Activated naive CD4-positive, alpha-beta T cell treated with anti-CD3 and anti-CD28 coated beads for 36 hours (primary cell): Measurements from ENCODE around the gene ZGPAT. TPM values are rescaled to one million over a fixed set of nuclear protein-coding genes. Genes with fewer than 3 reads are reported as not detected.

ENCODE experiments used
- CTCF ChIA-PET: fragments of 350-600 bp; sonication (Branson Sonifier 250); formaldehyde crosslinking; loops from one replicate; lab custom pipeline; 2021; ENCODE audit warnings: antibody characterized with exemption; lab: Charles Lee
- DNase-seq: peaks from one replicate; pipeline ENCODE4 v3.0.0-alpha.2; 2020
- H3K27ac Mint-ChIP-seq: one replicate; pipeline ENCODE4 v1.8.0; 2021; ENCODE audit warnings: mild to moderate bottlenecking, mixed read lengths
- H3K27me3 Mint-ChIP-seq: one replicate; pipeline ENCODE4 v1.8.0; 2021; ENCODE audit warnings: low read depth, mixed read lengths
- H3K36me3 Mint-ChIP-seq: one replicate; pipeline ENCODE4 v1.8.0; 2021; ENCODE audit warnings: low read depth, mixed read lengths
- H3K4me1 Mint-ChIP-seq: one replicate; pipeline ENCODE4 v1.8.0; 2021; ENCODE audit warnings: low read depth, mixed read lengths
- H3K4me3 Mint-ChIP-seq: one replicate; pipeline ENCODE4 v1.8.0; 2021; ENCODE audit warnings: mild to moderate bottlenecking, moderate library complexity, mixed read lengths
- H3K9me3 Mint-ChIP-seq: one replicate; pipeline ENCODE4 v1.8.0; 2021; ENCODE audit warnings: mixed read lengths
- intact Hi-C: fragments of 100-400 bp; cut with micrococcal nuclease; formaldehyde crosslinking; loops from one replicate; pipeline ENCODE4 v1.15.1; 2023
- total RNA-seq, 2 experiments: library from RNA; stranded (reverse); gene quantifications; one replicate each; pipeline ENCODE4 v1.2.3, GENCODE V29; 2021

Gene ZGPAT
- total RNA-seq, 2 experiments from 2014 or later = 15.3 to 18.0 TPM

DNA sequence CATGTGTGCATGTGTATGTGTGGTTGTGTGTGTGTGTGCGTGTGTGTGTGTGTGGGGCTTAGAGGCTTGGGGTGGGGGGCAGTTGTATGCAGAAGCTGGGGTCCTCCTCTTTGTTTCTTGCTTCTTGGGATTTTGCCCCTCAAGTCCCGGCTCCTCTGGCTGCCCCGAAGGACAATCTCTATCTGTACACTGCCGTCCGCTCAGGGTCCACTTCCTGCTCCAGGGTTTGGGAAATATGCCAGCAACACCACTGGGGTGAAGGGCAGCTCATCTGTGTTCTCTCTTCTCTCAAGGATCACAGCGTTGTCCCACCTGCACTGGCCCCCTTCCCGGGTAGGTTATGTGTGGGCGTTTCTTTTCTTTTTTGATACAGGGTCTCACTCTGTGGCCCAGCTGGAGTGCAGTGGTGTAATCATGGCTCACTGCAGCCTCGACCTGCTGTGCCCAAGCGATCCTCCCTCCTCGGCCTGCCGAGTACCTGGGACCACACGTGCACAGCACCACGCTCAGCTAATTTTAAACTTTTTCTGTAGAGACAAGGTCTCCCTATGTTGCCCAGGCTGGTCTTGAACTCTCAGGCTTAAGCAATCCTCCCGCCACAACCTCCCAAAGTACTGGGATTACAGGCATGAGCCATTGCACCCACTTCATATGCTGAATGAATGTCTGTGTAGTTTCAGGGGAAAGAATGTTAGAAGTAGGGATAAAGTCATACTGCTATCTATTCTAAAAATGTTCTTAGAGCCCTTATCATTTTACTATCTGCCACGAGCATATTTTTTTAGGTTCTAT, 57.4 kb downstream of the ZGPAT start:
- CTCF ChIA-PET = interaction anchor here (0.7 kb wide), 1 partner anchor 210 kb away, joined by 4 read pairs; no protein-coding TSS in a partner anchor
- Mint-ChIP-seq H3K4me1 (no peaks in the 10 kb centered on the region), H3K27me3 (no peaks in the 10 kb centered on the region), H3K27ac (no peak overlapping the region), H3K36me3 (no peaks in the 10 kb centered on the region), H3K4me3 (no peak overlapping the region), H3K9me3 (no peaks in the 10 kb centered on the region)
- DNase-seq = no peak
- intact Hi-C loops = no loop called here

DNA sequence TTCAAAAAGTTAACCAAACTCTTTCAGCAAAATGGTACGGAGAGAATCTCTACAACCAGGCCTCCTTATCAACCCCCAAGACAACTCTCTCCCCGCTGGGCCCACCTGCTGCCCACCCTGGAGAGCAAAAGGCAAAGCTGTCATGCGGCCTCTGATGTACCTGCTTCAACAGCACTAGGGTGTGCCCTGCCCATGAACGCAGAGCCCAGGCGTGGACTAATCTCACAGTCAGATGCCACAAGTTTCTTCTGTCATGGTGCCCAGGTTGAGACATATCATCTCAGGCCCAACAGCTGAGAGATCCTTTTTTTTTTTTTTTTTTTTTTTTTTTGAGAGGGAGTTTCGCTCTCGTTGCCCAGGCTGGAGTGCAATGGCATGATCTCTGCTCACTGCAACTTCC, 58.1 kb downstream of the ZGPAT start:
- CTCF ChIA-PET = interaction anchor here (0.6 to 1.1 kb wide), 3 partner anchors 10 to 223 kb away, joined by 3 read pairs; no protein-coding TSS in a partner anchor

DNA sequence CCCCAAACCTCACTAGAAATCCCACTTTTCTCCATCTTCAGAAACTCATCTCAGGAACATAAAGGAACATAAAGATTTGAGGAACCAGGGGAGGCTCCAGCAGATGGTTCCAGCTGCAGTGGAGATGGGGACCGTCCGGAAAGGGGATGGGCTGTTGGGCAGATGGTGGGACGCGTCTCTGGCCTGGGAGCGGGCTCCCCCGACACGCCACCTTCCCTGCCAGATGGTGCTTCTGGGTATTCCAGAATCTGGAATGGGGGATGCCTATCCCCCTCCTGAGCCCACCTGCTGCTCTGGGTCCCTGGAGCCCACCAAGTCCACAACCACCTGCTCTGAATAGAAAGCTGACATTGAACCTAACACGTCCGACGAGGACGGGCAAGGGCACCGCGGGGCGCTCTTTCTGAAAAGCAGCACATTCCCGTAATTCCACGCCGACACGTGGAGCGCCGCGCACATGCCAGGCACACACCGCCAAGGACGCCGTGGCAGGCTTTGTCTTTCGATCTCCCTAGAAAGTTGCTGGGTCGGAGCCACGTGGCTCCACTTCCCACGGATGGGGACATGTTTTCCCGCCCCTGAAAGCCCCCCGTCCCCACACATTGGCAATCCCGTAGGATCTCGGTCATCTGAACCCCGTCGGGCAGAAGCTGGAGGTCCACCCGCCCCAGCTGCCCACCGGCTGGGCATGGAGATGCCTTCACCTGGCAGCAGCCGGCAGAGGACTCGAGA, 59.0 kb downstream of the ZGPAT start:
- Mint-ChIP-seq H3K27ac (no peak overlapping the region), H3K4me1 (no peaks in the 10 kb centered on the region), H3K36me3 (no peaks in the 10 kb centered on the region), H3K9me3 (no peaks in the 10 kb centered on the region), H3K27me3 (no peaks in the 10 kb centered on the region), H3K4me3 (no peak overlapping the region)
- intact Hi-C loops = no loop called here
- CTCF ChIA-PET = interaction anchor here (0.6 to 1.1 kb wide), 3 partner anchors 9 to 224 kb away, joined by 3 read pairs; no protein-coding TSS in a partner anchor
- DNase-seq = no peak

More for the DNA sequence above, 58.1 kb downstream of the ZGPAT start:
- no peak for DNase-seq
- intact Hi-C loops = no loop called here
- no peaks in the 10 kb centered on the region for H3K9me3 Mint-ChIP-seq
- no peaks in the 10 kb centered on the region for H3K27me3 Mint-ChIP-seq
- H3K4me1 Mint-ChIP-seq = no peaks in the 10 kb centered on the region
- no peaks in the 10 kb centered on the region for H3K36me3 Mint-ChIP-seq
- no peak overlapping the region for H3K4me3 Mint-ChIP-seq
- no peak overlapping the region for H3K27ac Mint-ChIP-seq

DNA sequence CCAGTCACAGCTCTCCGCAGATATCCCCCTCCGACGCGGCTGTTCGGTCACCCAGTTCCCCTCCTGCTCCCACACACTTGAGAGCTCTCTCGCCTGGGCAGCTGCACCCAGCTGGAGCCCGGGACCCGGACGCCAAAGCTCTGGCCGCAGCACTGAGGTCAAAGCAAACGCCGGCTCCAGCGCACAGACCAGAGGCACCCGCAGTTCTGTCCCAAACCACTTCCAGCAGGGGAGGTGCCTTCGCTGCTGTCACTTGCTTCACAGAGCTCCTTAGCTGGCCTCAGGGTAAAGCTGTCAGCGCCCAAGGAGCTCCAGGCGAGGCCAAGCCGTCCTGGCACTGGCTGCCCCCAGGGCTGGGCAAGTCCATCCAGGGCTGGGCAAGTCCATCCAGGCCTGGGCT, 59.6 kb downstream of the ZGPAT start:
- H3K27me3 Mint-ChIP-seq = no peaks in the 10 kb centered on the region
- CTCF ChIA-PET = no interaction called here
- no peak overlapping the region for H3K4me3 Mint-ChIP-seq
- H3K9me3 Mint-ChIP-seq = no peaks in the 10 kb centered on the region
- H3K36me3 Mint-ChIP-seq = no peaks in the 10 kb centered on the region
- intact Hi-C loops = no loop called here
- no peak for DNase-seq
- no peak overlapping the region for H3K27ac Mint-ChIP-seq
- no peaks in the 10 kb centered on the region for H3K4me1 Mint-ChIP-seq

DNA sequence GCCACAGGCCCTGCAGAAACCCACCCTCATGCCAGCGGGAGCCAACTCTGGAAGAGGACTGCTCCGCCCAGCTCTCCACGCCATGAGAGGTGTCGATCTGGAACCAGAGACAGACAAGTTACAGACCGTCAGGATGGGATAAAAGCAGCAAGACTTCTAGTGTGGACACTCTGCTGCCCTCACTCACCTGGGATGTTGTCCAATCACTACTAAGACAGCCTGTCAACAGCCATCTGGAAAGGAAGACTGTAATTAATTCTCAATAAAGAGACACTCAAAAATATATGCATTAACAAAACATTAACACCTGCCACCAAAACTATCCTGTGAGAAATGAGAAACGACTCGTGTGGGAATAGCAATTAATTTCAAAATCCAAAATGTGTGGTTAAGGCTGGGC, 60.0 kb downstream of the ZGPAT start:
- no peak overlapping the region for H3K4me3 Mint-ChIP-seq
- no peaks in the 10 kb centered on the region for H3K27me3 Mint-ChIP-seq
- H3K36me3 Mint-ChIP-seq = no peaks in the 10 kb centered on the region
- CTCF ChIA-PET = no interaction called here
- intact Hi-C loops = no loop called here
- DNase-seq = no peak
- no peaks in the 10 kb centered on the region for H3K4me1 Mint-ChIP-seq
- no peaks in the 10 kb centered on the region for H3K9me3 Mint-ChIP-seq
- H3K27ac Mint-ChIP-seq = no peak overlapping the region

DNA sequence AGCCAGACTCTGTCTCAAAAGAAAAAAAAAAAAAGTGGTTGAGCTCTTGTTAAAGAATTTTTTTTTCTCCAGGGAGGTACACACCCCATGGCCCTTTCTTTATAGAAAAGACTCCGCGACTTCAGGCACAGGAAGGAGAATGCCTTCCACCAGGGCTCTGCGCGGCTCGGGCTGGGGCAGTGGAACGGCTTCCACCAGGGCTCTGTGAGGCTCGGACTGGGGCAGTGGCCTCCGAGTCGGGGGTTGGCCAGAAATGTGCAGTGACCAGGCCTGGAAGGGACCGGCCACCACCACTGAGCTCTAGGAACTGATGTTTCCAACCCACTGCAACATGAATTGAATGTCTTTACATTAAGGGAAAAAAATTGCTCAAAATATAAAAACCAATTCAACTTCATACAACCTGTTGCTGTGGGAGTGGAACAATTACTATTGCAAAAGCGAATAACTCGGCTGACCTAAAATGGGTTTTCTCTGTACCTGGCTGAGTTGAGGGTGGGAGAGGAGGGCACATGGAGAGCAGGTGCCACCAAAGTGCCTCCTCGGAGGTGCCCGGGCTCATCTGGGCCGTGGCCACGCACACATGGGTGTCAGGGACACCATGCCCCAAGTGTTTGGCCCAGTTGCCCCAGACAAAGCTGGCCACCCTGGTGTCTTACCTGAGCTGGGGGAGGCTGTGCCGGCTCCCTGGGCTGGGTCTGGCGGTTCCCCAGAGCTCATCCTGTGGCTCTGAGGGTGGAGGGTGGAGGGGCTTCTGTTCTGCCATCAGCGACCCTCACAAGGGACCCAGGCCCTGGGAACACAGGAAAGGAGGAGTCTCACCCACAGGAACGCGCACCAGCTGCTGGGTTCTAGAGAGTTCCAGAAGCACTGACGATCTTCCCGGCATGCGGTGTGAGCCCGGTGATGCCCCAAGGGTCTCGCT, 61.0 kb downstream of the ZGPAT start:
- Mint-ChIP-seq H3K9me3 (no peaks in the 10 kb centered on the region), H3K4me3 (no peak overlapping the region), H3K27me3 (no peaks in the 10 kb centered on the region), H3K36me3 (no peaks in the 10 kb centered on the region), H3K27ac (no peak overlapping the region), H3K4me1 (no peaks in the 10 kb centered on the region)
- DNase-seq = no peak
- intact Hi-C loops = no loop called here
- CTCF ChIA-PET = interaction anchor here (0.6 kb wide), 1 partner anchor 52 kb away, joined by 3 read pairs; no protein-coding TSS in a partner anchor

DNA sequence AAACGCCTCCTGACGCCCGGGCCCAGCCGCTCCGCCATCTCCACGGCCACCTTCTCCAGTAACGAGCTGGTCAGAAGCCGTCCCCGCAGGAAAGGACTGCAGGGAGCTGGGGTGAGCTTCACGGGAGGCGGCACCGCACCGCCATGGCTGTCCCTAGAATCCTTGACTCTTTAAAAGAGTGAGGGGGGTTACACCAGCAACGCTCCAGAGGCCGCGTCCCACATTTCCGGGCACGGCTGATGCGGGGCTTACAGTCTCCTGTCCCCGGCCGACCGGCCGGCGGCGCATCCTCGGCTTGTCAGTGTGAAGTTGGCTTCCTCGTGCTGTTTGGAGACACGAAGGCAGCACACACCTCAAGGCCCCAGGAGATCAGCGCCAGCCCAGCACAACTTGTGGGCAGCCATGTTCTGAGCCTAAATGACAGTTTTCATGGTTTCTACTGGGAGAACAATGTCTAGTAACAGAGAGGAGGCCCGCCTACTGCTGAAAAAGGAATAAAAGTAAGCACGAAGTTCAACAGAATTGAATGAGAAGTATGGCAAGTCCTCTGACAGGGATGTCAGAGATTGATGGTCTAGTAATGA, 62.1 kb downstream of the ZGPAT start:
- Mint-ChIP-seq H3K4me3 (no peak overlapping the region), H3K4me1 (peaks cover 1% of the 10 kb centered on the region), H3K27me3 (no peaks in the 10 kb centered on the region), H3K9me3 (no peaks in the 10 kb centered on the region), H3K36me3 (no peaks in the 10 kb centered on the region), H3K27ac (no peak overlapping the region)
- DNase-seq = no peak
- CTCF ChIA-PET = no interaction called here
- intact Hi-C loops = no loop called here

DNA sequence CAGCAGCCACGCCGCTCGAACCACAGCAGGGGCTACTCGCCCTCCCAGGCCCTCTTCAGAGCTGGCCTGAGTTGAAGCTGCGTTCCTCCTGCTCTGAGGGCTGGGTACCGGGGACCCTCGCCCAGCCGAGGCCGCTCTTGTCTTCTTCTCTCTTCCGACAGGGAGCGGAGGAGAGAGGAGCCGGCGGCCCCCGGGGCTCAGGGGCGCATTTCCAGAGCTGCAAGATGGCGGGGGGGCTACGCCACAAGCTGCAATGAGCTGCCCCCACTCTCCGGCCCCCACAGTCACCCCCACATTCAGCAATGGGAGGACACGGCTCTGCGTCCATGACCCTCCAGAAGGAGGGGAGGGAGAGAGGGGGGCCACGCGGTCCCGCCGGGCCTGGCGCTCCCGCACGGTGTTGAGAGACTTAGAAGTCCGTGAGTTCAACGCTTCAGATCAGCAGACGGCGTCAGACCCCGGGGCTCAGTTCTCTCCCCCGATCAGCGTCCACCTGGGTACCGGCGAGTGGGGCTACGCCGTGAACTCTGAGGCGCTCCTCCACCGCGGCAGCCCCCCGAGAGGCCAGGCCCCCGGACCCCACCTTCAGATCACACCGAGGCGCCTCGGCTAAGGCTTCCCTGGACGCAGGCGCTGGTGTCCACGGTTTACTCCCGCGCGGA, 63.3 kb downstream of the ZGPAT start:
- no peak overlapping the region for H3K4me3 Mint-ChIP-seq
- intact Hi-C loops = no loop called here
- no peaks in the 10 kb centered on the region for H3K27me3 Mint-ChIP-seq
- CTCF ChIA-PET = no interaction called here
- DNase-seq = no peak
- no peaks in the 10 kb centered on the region for H3K36me3 Mint-ChIP-seq
- H3K9me3 Mint-ChIP-seq = no peaks in the 10 kb centered on the region
- no peak overlapping the region for H3K27ac Mint-ChIP-seq
- H3K4me1 Mint-ChIP-seq = peaks cover 1% of the 10 kb centered on the region

DNA sequence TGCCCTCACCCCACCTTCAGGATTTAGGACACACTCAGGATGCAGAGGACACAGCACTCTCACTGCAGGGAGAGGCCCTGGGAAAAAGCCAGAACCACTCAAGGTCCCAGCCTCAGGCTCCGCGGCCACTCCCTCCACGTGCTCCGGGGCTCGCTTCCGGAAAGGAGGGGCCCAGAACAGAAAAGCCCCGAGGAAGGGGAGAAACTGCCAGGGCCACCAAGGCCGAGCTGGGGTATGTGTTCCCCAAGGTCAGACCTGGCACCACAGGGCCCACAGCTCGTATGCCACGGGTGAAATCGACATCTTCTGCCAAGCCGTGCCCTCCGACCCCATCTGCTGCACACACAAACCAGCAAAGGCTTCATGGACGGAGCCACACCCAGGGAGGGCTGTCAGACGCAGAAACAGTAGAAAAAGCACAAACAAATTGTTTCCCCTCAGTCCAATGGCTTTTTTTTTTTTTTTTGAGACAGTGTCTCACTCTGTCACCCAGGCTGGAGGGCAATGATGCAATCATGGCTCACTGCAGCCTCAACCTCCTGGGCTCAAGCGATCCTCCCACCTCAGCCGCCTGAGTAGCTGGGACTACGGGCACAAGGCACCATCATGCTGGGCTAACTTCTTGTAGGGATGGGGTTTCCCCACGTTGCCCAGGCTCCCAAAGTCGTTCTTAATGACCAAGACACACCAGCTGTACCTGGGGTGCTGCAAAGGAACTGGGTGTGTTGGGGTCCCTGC, 65.1 kb downstream of the ZGPAT start:
- peaks cover 1% of the 10 kb centered on the region for H3K4me1 Mint-ChIP-seq

DNA sequence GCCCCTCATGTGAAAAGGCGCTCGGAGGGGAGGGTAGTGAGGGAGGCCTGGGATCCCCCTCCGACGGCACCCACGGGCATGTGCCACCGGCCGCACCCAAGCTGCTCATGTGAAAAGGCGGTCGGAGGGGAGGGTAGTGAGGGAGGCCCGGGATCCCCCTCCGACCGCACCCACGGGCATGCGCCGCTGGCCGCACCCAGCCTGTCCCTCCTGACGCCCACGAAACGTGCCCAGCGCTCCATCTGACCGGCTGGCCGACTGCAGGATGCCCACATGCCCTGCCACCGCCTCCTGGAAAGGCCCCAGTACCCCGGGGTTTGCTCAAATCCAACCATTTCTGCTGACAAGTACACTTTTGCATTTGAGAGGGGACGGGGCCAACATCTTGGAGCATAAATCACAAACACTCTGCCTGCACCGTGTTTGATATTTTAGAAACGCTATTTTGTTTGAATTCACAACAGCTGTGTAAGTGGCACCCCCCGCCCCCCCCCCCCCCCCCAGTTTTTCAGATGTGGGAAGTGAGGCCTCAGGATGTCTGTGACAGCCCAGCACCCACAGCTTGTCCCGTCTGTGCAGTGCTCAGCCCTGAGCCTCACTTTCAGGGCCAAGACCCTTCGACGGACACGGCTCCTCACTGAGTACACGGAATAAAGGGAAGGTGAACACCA, 65.9 kb downstream of the ZGPAT start:
- H3K9me3 Mint-ChIP-seq = no peaks in the 10 kb centered on the region
- CTCF ChIA-PET = no interaction called here
- no peaks in the 10 kb centered on the region for H3K36me3 Mint-ChIP-seq
- no peak overlapping the region for H3K4me3 Mint-ChIP-seq
- peaks cover 1% of the 10 kb centered on the region for H3K4me1 Mint-ChIP-seq
- H3K27me3 Mint-ChIP-seq = no peaks in the 10 kb centered on the region
- H3K27ac Mint-ChIP-seq = no peak overlapping the region
- DNase-seq = no peak
- intact Hi-C loops = no loop called here

More for the DNA sequence above, 65.1 kb downstream of the ZGPAT start:
- H3K4me3 Mint-ChIP-seq = no peak overlapping the region
- CTCF ChIA-PET = no interaction called here
- H3K9me3 Mint-ChIP-seq = no peaks in the 10 kb centered on the region
- H3K36me3 Mint-ChIP-seq = no peaks in the 10 kb centered on the region
- DNase-seq = no peak
- no peak overlapping the region for H3K27ac Mint-ChIP-seq
- no peaks in the 10 kb centered on the region for H3K27me3 Mint-ChIP-seq
- intact Hi-C loops = no loop called here
